GM21723 (cell line): ENCODE measurements around the gene CLSTN2.

Experiments used
- ATAC-seq: cut with Tn5 transposase; IDR thresholded peaks from one replicate; pipeline ENCODE4 v1.9.1; 2021; ENCODE audit warnings: mild to moderate bottlenecking, moderate library complexity; ENCODE audit not compliant: unreplicated experiment

The CLSTN2 gene

DNA sequence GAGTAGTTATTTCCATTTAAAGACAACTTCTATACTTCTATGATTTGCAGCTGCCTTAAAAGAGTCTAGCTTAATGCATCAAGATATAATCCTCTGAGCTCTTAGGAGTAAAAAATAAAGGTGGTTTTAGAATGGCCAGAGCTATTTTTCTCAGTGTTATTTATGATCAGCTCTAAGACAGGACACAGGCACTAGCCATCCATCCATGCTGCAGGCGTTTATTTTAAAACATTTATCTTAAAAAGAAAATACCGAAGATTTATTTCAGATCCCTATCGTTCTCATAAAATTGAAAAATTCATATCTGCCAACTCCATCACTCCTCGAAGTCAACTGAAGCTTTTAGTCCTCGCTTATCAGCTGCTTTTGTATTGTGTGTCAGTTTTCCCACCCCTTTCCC is 243.5 kb downstream of the CLSTN2 start:
- ATAC-seq = no peak

GRCh38 chr3:140180603-140181002 is 245.6 kb downstream of the CLSTN2 start:
- ATAC-seq = no peak

DNA sequence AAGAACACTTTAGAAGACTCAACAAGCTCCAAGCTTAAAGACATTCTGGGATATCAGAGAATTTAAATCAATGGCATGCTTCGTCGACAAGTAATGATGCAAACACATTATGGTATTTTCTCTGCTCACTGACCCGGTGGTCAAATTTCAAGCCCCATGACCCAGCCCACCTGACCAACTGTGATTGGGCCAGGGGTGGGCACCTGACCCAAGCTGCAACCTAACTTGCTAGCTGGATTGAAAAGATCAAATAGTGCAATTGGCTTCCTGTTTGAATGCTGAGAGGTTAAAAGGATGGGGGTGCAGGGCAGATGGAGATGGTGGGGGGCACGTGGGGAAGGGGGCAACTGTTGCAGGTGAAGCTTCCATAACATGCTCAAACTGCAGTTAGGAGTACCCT is 250.4 kb downstream of the CLSTN2 start:
- no peak for ATAC-seq

- ATAC-seq = no peak
Measured at GRCh38 chr3:140186421-140186920, 251.5 kb downstream of the CLSTN2 start.

- ATAC-seq = no peak
Measured at GRCh38 chr3:140187028-140187427, 252.0 kb downstream of the CLSTN2 start.

- no peak for ATAC-seq
Measured at GRCh38 chr3:140187656-140188221, 252.8 kb downstream of the CLSTN2 start.

DNA sequence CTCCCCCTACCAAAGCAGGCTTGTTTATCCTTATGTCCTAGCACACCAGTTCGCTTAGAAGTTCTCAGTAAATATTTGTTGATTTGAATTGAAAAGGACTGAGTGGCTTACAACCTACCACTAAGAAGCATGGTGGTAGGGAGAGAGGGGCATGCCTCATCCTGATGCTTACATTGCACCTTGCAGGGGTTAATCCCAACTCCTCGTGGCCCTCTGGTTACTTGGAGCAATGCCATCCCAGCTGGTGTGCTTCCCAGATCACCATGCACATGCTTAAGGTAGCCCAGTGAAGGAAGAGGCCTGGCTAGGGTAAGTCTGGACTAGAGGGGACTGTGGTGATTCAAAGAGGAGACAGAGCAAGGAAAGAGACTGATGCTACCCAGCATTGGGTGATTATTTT is 253.3 kb downstream of the CLSTN2 start:
- no peak for ATAC-seq

- no peak for ATAC-seq
Measured at GRCh38 chr3:140189267-140189666, 254.3 kb downstream of the CLSTN2 start.

DNA sequence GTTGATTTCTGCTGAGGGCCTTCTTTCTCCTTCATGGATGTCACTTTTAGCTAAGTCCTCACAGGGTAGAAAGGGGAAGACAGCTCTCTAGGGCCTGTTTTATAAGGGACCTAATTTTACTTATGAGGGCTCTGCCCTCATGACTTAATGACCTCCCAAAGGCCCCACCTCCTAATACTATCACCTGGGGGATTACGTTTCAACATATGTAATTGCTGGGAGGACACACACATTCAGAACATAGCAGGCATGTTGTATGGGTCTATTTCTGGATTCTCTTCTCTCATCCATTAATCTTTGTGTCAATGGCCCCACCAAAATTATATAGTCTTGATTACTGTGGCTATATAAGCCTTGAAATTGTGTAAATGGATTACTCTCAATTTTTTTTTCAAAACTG is 255.0 kb downstream of the CLSTN2 start:
- no peak for ATAC-seq

DNA sequence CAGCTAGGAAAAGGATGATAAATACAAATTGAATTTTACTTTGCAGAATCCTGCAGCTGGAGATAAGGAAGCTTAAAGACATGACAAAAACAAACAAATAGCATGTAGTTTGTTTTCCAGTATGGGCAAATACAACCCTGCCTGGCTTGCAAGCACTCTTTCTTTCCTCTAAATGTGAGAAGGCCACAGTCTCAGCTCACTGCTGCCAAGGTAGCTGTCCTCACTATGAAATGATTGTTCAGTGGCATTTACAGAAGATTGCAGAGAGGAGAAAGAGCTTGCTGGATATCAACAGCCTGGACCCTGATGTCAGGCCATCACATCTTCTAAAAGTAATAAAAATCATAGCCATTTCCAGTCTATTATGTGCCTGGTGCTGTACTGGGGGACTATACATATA is 262.0 kb downstream of the CLSTN2 start:
- no peak for ATAC-seq

DNA sequence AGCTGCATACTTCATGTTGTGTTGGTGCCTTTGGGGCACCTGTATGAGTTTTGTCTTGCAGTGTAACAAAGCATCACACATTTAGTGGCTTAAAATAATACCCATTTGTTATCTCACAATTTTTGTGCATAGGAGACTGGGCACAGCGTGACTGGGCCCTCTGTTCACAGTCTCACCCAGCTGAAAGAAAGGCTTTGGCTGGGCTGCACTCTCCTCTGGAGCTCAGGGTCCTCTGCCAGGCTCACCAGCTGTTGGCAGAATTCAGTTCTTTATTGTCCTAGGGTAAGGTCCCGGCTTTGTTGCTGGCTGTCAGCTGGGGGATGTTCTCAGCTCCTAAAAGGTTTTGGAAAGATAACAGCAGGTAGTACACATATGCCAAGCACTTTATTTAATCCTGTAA is 263.3 kb downstream of the CLSTN2 start:
- ATAC-seq = no peak

- ATAC-seq = no peak
Measured at GRCh38 chr3:140199008-140199407, 264.0 kb downstream of the CLSTN2 start.

- ATAC-seq = no peak
Measured at GRCh38 chr3:140199743-140200142, 264.8 kb downstream of the CLSTN2 start.

GRCh38 chr3:140203510-140203909 is 268.5 kb downstream of the CLSTN2 start:
- no peak for ATAC-seq

- ATAC-seq = no peak
Measured at GRCh38 chr3:140204271-140204984, 269.4 kb downstream of the CLSTN2 start.

GRCh38 chr3:140205598-140205997 is 270.6 kb downstream of the CLSTN2 start:
- no peak for ATAC-seq

DNA sequence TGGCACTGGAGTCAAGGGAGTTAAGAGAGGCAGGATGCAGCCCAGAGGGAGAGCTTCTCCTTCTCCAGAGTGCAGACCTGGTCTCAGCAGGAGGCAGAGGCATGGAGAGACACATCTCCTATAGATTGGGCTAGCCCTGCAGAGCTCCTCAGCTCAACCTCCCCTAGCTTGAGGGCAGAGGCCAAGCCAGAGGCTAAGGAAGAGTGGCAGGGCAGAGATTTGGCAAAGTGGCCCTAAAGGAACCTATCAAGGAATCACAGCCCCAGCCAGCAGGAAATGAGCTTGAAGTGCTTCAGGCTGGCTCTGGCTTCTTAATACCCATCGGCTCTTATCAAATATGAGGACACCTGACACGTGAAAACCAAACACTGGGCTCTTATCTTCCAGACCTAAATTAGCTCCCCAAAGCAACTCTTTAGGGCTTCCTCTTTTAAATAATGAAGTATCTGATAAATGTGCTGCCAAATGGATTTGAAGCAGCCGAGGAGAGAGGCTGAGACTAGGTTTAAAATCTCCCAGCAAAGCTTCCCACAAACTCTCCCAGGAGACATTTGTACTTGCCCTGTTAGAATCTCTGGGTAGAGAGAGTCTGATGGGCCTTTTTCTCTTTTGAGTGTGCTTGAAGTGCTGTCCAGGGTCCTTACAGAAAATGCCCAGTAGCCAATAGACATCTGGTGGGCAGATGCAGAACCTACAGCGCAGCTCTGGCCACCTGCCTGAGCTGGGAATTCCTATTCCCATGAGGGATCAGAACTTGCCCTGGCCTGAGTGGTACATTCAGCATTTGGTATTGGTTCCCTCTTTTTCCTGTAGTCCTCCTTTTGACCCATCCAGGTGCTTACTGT is 271.4 kb downstream of the CLSTN2 start:
- no peak for ATAC-seq

DNA sequence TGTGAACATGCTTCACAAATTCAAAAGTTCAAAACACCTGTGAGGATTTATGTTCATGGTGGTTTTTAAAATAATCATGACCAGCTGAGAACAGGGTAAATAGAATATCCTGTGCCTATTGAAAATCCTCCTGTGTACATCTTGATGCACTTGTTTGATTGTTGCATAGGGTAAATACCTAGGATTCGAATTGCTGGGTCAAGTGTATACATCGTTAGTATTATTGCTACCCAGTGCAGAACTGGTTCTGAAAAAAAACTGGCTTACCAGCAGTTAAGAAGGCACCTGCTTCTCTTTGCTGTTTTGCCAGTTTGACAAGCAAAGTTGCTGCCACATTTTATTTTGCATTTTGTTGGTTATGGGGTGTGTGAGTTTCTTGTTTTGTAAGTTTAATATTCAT is 272.6 kb downstream of the CLSTN2 start:
- ATAC-seq = no peak

GRCh38 chr3:140216249-140216648 is 281.3 kb downstream of the CLSTN2 start:
- no peak for ATAC-seq

DNA sequence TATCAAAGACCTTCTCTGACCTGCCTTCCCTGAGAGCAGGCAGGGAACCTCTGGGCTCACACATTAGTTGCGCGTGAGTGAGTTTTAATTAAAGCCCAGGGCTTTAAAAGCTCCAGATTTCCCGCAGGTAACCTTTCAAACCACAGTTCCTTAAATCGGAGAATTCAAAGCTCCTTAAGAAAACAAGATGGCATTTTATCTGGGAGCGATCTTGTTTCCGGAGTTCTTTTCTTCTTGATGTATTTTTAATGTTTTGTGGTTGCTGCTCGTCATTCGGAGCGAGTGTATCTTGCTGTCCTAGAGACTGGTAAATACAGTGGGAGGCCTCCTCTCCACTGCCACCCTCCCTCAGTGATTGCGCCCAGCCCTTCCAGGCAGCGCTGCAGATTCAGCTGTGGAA is 284.3 kb downstream of the CLSTN2 start:
- no peak for ATAC-seq

DNA sequence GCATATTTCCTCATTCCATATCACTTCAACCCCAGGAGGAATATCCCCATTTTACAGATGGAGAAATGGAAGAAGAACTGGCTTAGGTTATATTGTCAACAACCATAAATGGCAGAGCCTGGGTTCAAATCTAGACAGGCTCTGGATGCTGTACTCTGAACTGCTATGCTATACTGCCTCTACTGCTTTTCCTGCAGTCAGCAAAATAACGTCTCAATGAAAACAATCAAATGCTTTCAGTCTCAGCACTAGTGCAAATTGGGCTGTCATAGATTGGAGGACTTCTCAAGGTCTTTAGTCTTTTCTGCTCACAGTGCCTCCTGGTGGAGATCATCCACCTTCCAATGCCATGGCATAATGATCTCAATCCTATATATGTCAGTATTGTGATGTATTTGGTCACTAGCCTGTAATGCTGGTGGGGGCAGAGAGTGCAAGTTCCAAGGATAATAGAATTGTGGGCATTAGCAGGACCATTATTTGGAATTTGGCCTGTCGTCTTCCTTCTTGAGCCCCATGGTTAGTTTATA is 285.0 kb downstream of the CLSTN2 start:
- no peak for ATAC-seq

DNA sequence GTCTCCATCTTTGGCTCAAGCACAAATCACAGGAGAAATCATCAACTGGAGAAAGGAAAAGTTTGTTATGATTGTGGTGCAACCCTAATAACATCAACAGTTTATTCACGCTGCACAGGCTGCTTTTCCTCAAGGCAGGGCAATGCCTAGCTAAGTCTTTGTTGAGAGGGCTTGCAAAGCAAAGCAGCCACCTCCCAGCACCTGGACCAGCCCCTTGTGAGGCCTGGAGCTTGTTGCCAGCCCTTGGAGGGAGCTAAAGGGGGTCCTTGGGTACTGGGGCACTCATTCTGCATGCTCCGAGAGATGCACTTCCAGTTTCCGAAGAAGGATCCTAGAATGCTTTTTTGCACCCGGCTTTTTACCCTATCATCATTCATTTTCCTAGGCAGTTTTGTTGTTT is 288.2 kb downstream of the CLSTN2 start:
- no peak for ATAC-seq
